Tibial nerve (tissue), 4 donors: ENCODE results near the gene DUOX2. TPM values are rescaled to one million over a fixed set of nuclear protein-coding genes. Genes with fewer than 3 reads are reported as not detected.

Source experiments
- DNase-seq, 2 donors: peaks; one replicate each; pipeline ENCODE4 v3.0.0-alpha.2; 2019; ENCODE audit warnings: low spot score in 2 of 2
- H3K27ac ChIP-seq, 4 donors: fragments of 200-600 bp; sonication (generic) in 3 of 4; one replicate each; pipeline ENCODE4 v1.5.1; 2017 to 2019; ENCODE audit warnings: mild to moderate bottlenecking in 1 of 4
- H3K27me3 ChIP-seq, 2 donors: fragments of 200-600 bp; sonication (generic) in 1 of 2; one replicate each; pipeline versions ENCODE4 v1.5.1 to v1.6.0; 2017 to 2019
- H3K36me3 ChIP-seq, 3 donors: fragments of 200-600 bp; sonication (generic); one replicate each; pipeline ENCODE4 v1.5.1; 2018 to 2019
- H3K4me1 ChIP-seq, 4 donors: fragments of 200-600 bp; sonication (generic) in 3 of 4; one replicate each; pipeline ENCODE4 v1.5.1; 2017 to 2019
- H3K4me3 ChIP-seq, 4 donors: fragments of 200-600 bp; sonication (generic) in 3 of 4; one replicate each; pipeline ENCODE4 v1.5.1; 2017 to 2019; ENCODE audit warnings: mild to moderate bottlenecking in 1 of 4, moderate library complexity in 1 of 4
- H3K9me3 ChIP-seq, 4 donors: fragments of 200-600 bp; sonication (generic) in 3 of 4; one replicate each; pipeline ENCODE4 v1.5.1; 2017 to 2019
- EP300 ChIP-seq, 2 donors: sonication (generic); formaldehyde crosslinking; IDR thresholded peaks; one replicate each; pipeline ENCODE4 v1.6.1; 2017; ENCODE audit warnings: antibody characterized with exemption in 2 of 2, mild to moderate bottlenecking in 1 of 2
- POLR2A ChIP-seq, 2 donors: fragments of 450-650 bp; IDR thresholded peaks; one replicate each; pipeline ENCODE4 v1.6.1; 2017; ENCODE audit warnings: antibody characterized with exemption in 2 of 2, mild to moderate bottlenecking in 2 of 2, moderate library complexity in 2 of 2
- WGBS, 2 donors: methylation state at CpG; one replicate each; pipeline ENCODE4 v1.1.5; 2018; 5-methylcytosine and 5-hydroxymethylcytosine counted together
- total RNA-seq, 4 donors: library from RNA; depleted of rRNA; stranded (reverse); fragments of >200 nt; gene quantifications; one replicate each; pipeline ENCODE4 v1.1.0, GENCODE V29; 2016
- TF ChIP-seq, protein P1 (sequence below), 5 experiments: fragments of 200-600 bp in 3 of 5; fragments of 450-650 bp in 2 of 5; sonication (generic) in 3 of 5; IDR thresholded peaks; one replicate each; pipeline ENCODE4 v1.5.1; 2016 to 2019; ENCODE audit warnings: antibody characterized with exemption in 5 of 5, mild to moderate bottlenecking in 3 of 5, moderate library complexity in 2 of 5

DUOX2 gene
- total RNA-seq, 4 donors from 2014 or later = 0.22 to 1.9 (median 0.84) TPM

DNA sequence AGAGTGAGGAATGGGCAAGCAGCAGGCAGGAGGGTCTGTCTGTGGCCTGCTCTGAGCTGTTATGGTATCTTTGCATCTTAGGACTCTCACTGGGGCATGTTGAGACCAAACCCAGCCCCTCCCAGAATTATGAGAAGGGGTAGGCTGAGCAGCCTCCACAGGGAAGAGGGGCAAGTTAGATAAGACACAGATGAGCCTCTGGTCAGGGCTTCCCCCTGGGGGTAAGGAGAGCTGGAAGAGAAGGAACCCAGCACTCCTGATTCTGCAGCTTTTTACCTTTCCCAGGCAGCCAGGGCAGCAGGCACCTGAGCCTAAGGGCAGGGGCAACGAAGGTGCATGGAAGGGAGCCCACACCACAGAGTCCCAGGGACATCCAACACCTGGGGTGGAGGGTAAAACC is 35.1 kb upstream of the DUOX2 start:
- Histone ChIP-seq H3K4me3 (no peak overlapping the region), H3K4me1 (no peaks in the 10 kb centered on the region), H3K27ac (no peak overlapping the region), H3K36me3 (peaks cover 0 to 32% (median 0%) of the 10 kb centered on the region in 3 donors), H3K9me3 (no peaks in the 10 kb centered on the region), H3K27me3 (no peaks in the 10 kb centered on the region)
- no peak for DNase-seq
- TF ChIP-seq, protein P1, sequence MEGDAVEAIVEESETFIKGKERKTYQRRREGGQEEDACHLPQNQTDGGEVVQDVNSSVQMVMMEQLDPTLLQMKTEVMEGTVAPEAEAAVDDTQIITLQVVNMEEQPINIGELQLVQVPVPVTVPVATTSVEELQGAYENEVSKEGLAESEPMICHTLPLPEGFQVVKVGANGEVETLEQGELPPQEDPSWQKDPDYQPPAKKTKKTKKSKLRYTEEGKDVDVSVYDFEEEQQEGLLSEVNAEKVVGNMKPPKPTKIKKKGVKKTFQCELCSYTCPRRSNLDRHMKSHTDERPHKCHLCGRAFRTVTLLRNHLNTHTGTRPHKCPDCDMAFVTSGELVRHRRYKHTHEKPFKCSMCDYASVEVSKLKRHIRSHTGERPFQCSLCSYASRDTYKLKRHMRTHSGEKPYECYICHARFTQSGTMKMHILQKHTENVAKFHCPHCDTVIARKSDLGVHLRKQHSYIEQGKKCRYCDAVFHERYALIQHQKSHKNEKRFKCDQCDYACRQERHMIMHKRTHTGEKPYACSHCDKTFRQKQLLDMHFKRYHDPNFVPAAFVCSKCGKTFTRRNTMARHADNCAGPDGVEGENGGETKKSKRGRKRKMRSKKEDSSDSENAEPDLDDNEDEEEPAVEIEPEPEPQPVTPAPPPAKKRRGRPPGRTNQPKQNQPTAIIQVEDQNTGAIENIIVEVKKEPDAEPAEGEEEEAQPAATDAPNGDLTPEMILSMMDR (IDR thresholded peaks at IDR 0.05) = no peak
- TF ChIP-seq EP300 (IDR thresholded peaks at IDR 0.05) = no peak
- TF ChIP-seq POLR2A (IDR thresholded peaks at IDR 0.05) = no peak
- 78 to 83% methylated on average over 1 of the region's 1 CpG for WGBS, 2 donors

DNA sequence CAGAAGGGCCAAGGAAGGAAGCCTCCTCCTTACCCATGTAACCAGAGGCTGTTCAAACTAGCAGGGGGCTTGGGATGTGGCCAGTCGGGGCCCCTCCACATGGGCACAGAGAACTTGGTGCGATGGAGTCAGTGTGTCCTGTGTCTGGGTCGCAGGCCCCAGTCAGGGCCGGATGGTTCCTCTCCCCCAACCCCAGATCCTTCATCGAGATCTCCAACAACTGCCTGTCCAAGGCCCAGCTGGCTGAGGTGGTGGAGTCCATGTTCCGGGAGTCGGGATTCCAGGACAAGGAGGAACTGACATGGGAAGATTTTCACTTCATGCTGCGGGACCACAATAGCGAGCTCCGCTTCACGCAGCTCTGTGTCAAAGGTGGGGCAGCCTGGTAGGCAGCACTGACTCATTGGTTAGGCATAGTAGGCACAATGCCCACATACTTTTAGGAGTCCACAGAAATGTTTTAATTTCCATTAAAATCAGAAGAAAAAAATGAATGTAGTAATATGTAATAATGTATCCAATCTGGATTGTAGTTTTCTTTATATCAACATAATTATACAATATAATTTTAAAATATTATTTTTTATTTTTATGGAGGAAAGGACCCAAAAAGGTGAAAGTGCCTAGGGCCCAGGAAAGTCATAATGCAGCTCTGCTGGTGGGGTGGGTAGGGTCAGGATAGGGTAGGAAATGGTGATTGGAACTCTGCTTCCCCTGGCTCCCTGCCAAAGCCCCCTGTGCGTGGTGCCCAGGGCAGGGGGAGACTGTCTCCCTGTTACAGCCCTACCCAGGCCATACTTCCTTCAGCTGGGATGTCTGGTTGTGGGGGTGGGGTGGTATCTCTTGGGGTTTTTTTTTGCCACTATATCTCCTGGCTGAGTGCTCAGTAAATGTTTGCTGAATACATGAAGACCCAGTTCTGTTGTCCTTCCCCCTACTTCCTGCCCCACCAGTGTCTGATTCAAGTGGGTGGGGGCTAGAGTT is 34.4 kb upstream of the DUOX2 start:
- 79% methylated on average over 12 of the region's 12 CpGs for WGBS, 2 donors
- no peaks in the 10 kb centered on the region for H3K4me1 ChIP-seq
- peaks cover 0 to 39% (median 0%) of the 10 kb centered on the region in 3 donors for H3K36me3 ChIP-seq
- TF ChIP-seq EP300 (IDR thresholded peaks at IDR 0.05) (no peak), POLR2A (IDR thresholded peaks at IDR 0.05) (no peak)
- TF ChIP-seq, protein P1 (IDR thresholded peaks at IDR 0.05) = no peak
- no peaks in the 10 kb centered on the region for H3K9me3 ChIP-seq
- H3K27ac ChIP-seq = no peak overlapping the region
- no peak overlapping the region for H3K4me3 ChIP-seq
- DNase-seq = no peak
- no peaks in the 10 kb centered on the region for H3K27me3 ChIP-seq

DNA sequence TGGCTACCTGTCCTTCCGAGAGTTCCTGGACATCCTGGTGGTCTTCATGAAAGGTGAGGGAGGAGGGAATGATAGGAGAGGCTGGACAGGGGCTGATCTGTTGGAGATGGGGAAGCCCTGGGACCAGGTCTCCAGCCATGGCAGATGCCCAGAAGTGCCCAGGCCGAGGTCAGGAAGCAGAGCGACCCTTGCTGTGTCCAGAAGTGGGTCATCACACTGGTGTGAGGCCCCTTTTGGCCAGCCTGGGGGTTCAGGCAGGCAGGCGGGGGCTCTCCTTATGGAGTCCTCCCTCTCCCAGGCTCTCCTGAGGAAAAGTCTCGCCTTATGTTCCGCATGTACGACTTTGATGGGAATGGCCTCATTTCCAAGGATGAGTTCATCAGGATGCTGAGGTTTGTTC is 33.6 kb upstream of the DUOX2 start:
- H3K27me3 ChIP-seq = no peaks in the 10 kb centered on the region
- peaks cover 0 to 43% (median 0%) of the 10 kb centered on the region in 3 donors for H3K36me3 ChIP-seq
- no peaks in the 10 kb centered on the region for H3K9me3 ChIP-seq
- H3K27ac ChIP-seq = no peak overlapping the region
- TF ChIP-seq POLR2A (IDR thresholded peaks at IDR 0.05) (no peak), EP300 (IDR thresholded peaks at IDR 0.05) (no peak)
- TF ChIP-seq, protein P1 (IDR thresholded peaks at IDR 0.05) = no peak
- WGBS, 2 donors = 93 to 95% methylated on average over 7 of the region's 7 CpGs
- no peak for DNase-seq
- H3K4me3 ChIP-seq = no peak overlapping the region
- no peaks in the 10 kb centered on the region for H3K4me1 ChIP-seq

DNA sequence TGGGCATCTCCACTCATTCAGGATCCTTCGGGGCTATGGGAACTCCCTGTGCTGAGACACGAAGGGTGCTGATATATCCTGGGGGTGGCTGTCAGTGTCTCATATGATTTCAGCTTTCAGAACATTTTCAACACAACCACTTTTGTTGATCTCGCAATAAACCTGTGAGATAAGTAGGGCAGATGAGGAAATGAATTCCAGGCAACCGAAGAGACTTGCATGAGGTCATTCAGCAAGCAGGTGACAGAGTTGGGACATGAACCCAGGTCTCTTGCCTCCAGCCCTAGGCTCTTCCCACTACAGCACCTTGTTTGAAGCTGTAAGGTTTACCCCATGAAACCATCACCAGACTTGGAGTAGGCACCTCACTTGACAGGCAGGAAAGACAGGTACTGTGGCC is 32.4 kb upstream of the DUOX2 start:
- DNase-seq = no peak
- TF ChIP-seq, protein P1 (IDR thresholded peaks at IDR 0.05) = no peak
- TF ChIP-seq EP300 (IDR thresholded peaks at IDR 0.05) (no peak), POLR2A (IDR thresholded peaks at IDR 0.05) (no peak)
- WGBS, 2 donors = 88 to 89% methylated on average over 4 of the region's 4 CpGs
- H3K9me3 ChIP-seq = no peaks in the 10 kb centered on the region
- H3K36me3 ChIP-seq = peaks cover 0 to 34% (median 0%) of the 10 kb centered on the region in 3 donors
- H3K4me1 ChIP-seq = no peaks in the 10 kb centered on the region
- H3K4me3 ChIP-seq = no peak overlapping the region
- H3K27me3 ChIP-seq = no peaks in the 10 kb centered on the region
- no peak overlapping the region for H3K27ac ChIP-seq

DNA sequence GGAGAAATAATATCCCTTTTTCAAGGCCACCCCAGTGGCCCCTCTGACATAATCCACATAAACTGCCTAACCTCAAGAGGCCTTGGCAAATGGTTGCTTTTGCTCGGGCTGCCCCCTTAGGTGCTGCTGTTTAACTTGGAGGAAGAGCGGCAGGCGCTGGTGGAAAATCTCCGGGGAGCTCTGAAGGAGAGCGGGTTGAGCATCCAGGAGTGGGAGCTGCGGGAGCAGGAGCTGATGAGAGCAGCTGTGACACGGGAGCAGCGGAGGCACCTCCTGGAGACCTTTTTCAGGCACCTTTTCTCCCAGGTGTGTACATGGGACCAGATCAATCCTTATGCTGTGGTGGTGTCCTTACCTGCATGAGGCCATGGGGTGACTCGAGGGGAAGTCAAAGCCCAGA is 30.8 kb upstream of the DUOX2 start:
- Histone ChIP-seq H3K27me3 (no peaks in the 10 kb centered on the region), H3K36me3 (peaks cover 0 to 35% (median 0%) of the 10 kb centered on the region in 3 donors), H3K4me3 (no peak overlapping the region), H3K27ac (no peak overlapping the region), H3K9me3 (no peaks in the 10 kb centered on the region), H3K4me1 (no peaks in the 10 kb centered on the region)
- 72 to 74% methylated on average over 9 of the region's 9 CpGs for whole genome bisulfite sequencing, 2 donors
- TF ChIP-seq EP300 (IDR thresholded peaks at IDR 0.05) (no peak), POLR2A (IDR thresholded peaks at IDR 0.05) (no peak)
- TF ChIP-seq, protein P1 (IDR thresholded peaks at IDR 0.05) = no peak
- DNase-seq = no peak
